HCEC 1CT (cell line): ENCODE data around the gene STK16.
"Not testable (repeated sequence)": the region's sequence is repeated elsewhere in the genome, so short reads cannot be mapped to it uniquely, and the experiment has no call there.

Source experiments
- DNase-seq: peaks from one replicate; pipeline ENCODE4 v3.0.0-alpha.2; 2017

The STK16 gene

GRCh38 chr2:219247678-219248642, 2.7 kb downstream of the STK16 start:
- no peak for DNase-seq

GRCh38 chr2:219248845-219249202, 3.5 kb downstream of the STK16 start:
- DNase-seq = no peak

- peak; percentile 71 for DNase-seq
Observed at GRCh38 chr2:219249203-219249980, 4.1 kb downstream of the STK16 start.

- DNase-seq = no peak
Observed at GRCh38 chr2:219250049-219250781, 4.9 kb downstream of the STK16 start.

- DNase-seq = no peak
Observed at GRCh38 chr2:219251656-219252055, 6.4 kb downstream of the STK16 start.

GRCh38 chr2:219252084-219252483, 6.8 kb downstream of the STK16 start:
- DNase-seq = no peak

- DNase-seq = no peak
Observed at GRCh38 chr2:219252570-219252899, 7.3 kb downstream of the STK16 start.

GRCh38 chr2:219252900-219253752, 7.8 kb downstream of the STK16 start, which contains the start of gene TUBA4B:
TUBA4B (plus strand) TSS chr2:219253243; CDS start chr2:219253408, 165 bp downstream.
- DNase-seq = peak; percentile 37

- peak; percentile 54 for DNase-seq
Observed at GRCh38 chr2:219253753-219254589, 8.7 kb downstream of the STK16 start, which contains the start of gene TUBA4A. TUBA4A (minus strand) TSS chr2:219253918; CDS start chr2:219253858, 60 bp downstream.

- DNase-seq = no peak
Observed at GRCh38 chr2:219254590-219255201, 9.4 kb downstream of the STK16 start.

GRCh38 chr2:219258942-219259341, 13.7 kb downstream of the STK16 start:
- DNase-seq = not testable (repeated sequence)

GRCh38 chr2:219261024-219261855, 16.0 kb downstream of the STK16 start:
- DNase-seq = no peak

- DNase-seq = no peak
Observed at GRCh38 chr2:219266232-219266631, 21.0 kb downstream of the STK16 start.

GRCh38 chr2:219266886-219267285, 21.6 kb downstream of the STK16 start:
- no peak for DNase-seq

- no peak for DNase-seq
Observed at GRCh38 chr2:219268294-219268693, 23.0 kb downstream of the STK16 start.

- no peak for DNase-seq
Observed at GRCh38 chr2:219269362-219270054, 24.2 kb downstream of the STK16 start.

- no peak for DNase-seq
Observed at GRCh38 chr2:219270055-219270372, 24.7 kb downstream of the STK16 start.

GRCh38 chr2:219271021-219271420, 25.7 kb downstream of the STK16 start:
- DNase-seq = no peak

GRCh38 chr2:219272356-219272755, 27.1 kb downstream of the STK16 start:
- no peak for DNase-seq
